Ureter (tissue), 1 donor: ENCODE data around the gene MRPS17. TPM values are rescaled to one million over a fixed set of nuclear protein-coding genes. Genes with fewer than 3 reads are reported as not detected.
"Not testable (repeated sequence)": the region's sequence is repeated elsewhere in the genome, so short reads cannot be mapped to it uniquely, and the experiment has no call there.

ENCODE experiments used
- DNase-seq: peaks from one replicate; pipeline ENCODE4 v3.0.0-alpha.2; 2020; ENCODE audit warnings: low spot score
- total RNA-seq: library from RNA; stranded (reverse); gene quantifications from one replicate; pipeline ENCODE4 v1.2.4, GENCODE V29; 2023
- donor health status: DM: yes; HTN: yes; CAD: no.

The MRPS17 gene
- 13.1 TPM for total RNA-seq

DNA sequence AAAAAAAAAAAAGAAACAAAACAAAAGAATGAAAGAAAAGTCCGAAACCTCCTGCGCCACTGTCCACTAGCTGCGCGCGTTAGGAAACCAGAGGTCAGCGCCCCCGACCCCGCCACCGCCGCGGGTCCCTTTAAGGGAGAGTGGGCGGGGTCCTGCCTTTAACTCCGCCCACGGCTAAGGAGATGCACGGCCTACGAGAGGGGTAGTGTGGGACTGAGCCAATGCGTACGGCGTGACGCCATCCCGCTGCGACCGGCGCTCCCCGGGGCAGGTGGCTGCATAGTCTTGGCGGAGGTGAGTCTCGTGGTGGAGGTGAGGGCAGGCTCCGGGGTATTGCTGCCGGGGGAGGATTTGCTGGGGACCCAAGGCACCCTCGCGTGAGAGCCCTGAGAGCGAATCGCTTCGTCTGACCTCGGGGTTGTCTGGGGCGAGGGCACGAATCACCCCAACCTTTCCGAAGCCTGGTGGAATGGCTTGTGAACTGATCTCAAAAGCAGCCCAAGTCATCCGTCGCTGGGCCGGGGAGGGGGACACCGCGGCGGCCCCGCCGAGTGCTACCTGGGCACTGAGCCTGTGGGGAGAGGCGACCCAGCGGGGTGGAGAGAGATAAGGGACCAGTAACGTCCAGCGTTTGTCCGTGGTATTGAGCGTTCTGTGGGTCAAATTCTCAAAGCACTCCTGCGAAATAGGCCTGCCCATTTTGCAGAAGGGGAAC lies at the start of gene MRPS17:
MRPS17 (plus strand) TSS at position 241 of the 715 bp plus-strand sequence. CDS start 1,319 bp downstream, outside the sequence.
- peak; percentile 93 for DNase-seq

DNA sequence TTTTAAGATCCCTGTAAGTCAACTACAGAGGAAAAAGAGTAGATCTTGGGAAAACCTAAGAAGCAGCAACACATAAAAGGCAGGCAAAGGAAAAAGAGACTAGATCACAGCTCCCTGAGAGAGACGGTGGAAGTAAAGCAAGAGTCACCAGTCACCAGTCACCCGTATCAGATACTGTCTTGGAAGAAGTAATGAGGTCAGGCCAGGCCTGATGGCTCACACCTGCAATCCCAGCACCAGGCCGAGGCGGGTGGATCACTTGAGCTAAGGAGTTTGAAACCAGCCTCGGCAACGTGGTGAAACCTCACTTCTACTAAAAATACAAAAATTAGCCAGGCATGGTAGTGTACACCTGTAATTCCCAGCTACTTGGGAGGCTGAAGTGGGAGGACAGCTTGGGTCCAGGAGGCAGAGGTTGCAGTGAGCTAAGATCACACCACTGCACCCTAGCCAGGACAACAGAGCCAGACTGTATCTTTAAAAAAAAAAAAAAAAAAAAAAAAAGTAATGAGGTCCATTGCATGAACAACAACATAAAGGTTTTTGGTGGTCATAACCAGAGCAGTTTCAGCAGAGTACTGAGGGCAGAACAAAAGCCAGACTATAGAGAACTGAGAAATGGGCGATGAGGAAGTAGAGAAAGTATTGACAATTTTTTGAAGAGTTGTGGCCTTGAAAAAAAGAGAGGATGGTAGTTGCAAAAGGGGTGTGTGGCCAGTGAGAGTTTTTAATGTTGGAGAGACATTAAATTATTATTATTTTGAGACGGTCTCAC lies 47.5 kb upstream of the MRPS17 start:
- DNase-seq = no peak

DNA sequence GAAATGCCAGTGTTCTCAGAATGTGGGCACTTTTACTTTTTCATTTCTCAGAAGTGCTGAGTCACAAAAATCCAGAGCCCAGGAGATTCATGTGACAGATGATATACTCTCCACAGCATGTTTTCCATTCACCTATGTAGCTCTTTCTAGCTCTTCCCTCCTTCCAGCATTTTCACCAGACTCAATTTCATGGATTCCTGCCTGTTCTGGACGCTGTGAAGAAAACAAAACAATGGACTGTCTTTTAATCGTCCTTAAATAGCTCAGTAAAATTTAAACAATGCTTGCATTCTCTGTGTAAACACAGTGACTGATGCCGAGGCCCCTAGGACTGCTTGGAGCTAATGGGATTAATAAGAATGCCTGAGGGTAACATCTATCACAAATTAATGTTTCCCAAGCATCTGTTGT lies 38.9 kb upstream of the MRPS17 start:
- DNase-seq = no peak

DNA sequence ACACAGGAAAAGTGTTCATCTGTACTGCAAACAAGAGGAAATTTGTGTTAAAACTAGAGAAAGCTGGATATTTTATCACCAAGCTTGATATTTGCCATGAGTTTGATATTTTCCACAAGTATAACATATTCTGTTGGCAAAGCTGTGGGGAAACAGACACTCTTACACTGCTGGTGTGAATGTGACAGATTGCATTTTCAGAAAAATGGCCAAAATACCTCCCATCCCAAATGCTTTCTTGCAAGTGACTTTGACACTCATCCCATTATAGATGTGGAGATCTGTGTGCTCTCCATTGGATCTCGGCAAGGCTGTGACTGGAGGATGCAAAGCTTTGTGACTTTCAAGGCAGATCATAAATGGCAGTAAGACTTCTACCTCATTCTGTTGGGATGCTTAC lies 33.9 kb upstream of the MRPS17 start:
- DNase-seq = no peak

DNA sequence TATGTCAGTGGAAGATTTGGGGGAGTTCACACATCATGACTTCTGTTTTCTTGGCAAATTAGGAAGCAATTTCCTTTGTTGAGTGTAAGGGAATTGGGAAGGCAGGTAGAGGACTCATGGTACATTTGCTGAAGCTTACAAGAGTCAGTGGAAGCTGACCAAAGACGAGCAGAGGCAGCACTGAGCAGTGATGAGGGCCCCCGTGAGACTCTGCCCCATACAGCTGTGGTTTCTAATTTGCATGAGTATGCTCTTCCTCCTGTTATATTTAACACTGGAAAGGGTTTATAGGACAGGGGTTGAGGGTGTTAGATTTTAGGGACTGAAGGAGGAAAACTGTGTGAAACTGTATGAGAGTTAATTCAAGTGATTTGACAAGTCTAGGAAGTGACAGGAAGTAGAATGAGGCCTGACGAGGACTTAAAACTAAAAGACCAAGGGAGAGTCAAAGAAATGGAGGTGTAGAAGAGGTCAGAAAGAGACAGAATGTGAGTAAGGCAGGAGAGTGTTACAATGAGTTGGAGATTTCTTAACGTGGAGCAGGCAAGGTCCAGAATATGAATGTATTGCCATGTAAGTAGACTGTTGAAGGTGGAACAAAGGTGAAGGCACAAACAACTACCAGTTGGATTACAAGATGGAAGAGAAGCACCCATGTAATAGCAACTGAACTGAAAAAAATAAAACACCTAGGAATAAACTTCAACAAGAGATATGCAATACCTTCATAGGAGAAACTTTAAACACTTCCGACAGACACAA lies 23.5 kb upstream of the MRPS17 start:
- no peak for DNase-seq

DNA sequence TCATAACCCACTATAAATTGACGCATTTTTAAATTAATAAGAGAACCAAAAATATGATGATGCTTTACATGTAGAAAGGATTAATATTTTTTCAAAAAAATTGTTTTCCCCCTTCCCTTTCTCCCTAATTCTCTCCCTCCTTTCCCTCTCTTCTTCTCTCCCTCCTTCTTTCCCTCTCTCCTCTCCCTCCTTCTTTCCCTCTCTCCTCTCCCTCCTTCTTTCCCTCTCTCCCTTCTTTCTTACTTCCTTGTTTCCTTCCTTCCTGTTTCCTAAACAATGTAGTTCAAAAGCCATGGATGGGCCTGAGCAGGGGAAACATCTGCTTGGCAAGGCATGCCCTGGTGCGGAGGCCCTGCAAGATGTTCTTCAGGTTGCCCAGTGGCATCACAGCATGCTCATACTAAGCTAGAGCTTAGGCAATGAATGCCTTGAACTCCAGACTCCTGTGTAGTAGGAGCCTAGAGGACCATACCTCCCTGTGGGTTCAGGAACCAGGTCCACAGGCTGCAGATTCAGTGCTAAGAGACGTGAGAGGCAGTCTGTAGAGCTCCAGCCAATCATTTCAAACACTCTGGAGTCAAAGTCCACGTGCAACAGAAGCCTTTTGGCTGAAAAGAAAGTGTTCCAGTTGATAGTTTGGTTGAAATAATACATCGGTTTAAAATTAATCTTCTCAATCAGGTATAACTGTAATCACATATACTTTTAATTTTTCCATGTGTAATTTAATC lies 20.1 kb upstream of the MRPS17 start:
- DNase-seq = no peak

DNA sequence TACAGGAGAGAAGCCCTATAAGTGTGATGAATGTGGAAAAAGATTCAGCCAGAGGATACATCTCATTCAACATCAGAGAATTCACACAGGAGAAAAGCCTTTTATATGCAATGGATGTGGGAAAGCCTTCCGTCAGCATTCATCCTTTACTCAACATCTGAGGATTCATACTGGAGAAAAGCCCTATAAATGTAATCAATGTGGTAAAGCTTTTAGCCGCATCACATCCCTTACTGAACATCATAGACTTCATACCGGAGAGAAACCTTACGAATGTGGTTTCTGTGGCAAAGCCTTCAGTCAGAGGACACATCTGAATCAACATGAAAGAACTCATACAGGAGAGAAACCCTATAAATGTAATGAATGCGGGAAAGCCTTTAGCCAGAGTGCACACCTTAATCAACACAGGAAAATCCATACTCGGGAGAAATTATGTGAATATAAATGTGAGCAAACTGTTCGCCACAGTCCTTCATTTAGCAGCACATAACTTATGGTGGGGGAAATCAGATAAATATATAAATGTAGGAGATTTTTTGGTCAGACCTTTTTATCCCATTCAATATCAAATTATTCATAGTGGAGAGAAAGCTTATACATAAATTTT lies 12.1 kb upstream of the MRPS17 start:
- DNase-seq = no peak

DNA sequence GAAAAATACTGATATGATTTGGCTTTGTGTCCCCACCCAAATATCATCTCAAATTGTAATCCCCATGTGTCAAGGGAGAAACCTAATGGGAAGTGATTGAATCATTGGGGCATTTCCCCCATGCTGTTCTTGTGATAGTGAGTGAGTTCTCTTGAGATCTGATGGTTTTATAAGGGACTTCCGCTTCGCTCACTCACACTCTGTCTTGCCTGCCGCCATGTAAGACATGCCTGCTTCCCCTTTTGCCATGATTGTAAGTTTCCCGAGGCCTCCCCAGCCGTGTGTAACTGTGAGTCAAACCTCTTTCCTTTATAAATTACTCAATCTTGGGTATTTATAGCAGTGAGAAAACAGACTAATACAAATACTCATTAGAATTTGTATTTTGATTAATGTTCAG lies 5.1 kb upstream of the MRPS17 start:
- DNase-seq = no peak

DNA sequence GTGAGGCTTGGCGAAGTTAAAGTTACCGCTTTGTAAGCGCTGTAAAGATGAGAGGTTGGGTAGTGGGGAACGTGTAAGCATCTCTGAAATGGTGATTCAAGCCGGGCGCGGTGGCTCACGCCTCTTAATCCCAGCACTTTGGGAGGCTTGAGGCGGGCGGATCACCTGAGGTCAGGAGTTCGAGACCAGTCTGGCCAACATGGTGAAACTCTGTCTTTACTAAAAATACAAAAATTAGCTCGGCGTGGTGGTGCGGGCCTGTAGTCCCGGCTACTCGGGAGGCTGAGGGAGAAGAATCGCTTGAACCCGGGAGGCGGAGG lies 635 bp downstream of the MRPS17 start:
- DNase-seq = not testable (repeated sequence)

DNA sequence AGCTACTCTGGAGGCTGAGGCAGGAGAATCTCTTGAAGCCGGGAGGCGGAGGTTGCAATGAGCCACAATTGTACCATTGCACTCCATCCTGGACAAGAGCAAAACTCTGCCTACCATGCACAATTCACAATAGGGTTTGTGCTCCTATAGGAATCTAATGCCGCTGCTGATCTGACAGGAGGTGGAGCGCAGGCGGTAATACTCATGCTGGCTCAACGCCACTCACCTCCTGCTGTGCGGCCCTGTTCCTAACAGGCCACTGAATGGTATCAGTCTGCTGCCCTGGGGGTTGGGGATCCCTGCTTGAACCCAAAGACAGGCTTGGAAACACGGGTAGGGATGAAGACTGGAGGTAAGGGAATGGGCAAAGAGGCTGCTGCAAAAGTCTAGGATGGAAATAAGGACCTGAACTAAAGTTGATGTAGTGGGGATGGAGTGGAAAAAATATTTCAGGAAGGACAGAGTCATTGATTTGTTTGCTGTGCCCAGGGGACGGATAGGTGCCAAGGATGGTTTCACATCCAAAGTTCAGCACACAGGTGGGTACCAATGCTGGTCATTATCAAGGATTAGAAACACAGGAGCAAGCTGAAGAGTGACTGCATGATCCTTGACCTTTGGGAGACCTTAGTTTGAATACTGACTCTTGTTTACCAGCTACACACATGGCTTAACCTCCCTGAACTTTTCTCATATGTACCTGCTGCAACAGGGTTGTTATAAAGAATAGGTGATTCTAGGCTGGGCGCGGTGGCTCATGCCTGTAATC lies 2.2 kb downstream of the MRPS17 start:
- DNase-seq = no peak

DNA sequence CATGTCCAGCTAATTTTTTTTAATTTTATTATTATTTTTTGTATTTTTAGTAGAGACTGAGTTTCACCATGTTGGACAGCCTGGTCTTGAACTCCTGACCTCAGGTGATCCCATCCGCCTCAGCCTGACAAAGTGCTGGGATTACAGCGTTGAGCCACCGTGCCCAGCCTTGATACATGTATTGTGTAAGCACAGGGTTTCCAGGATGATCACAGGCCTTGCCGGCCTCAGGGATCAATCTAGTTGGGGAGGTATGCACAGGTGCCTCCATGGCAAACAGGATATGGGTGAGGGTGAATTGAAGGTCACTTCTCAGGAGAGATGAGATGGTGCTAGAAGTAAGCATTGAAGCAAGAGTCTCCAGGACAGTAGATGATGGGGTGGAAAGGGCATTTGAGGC lies 5.5 kb downstream of the MRPS17 start:
- DNase-seq = no peak

DNA sequence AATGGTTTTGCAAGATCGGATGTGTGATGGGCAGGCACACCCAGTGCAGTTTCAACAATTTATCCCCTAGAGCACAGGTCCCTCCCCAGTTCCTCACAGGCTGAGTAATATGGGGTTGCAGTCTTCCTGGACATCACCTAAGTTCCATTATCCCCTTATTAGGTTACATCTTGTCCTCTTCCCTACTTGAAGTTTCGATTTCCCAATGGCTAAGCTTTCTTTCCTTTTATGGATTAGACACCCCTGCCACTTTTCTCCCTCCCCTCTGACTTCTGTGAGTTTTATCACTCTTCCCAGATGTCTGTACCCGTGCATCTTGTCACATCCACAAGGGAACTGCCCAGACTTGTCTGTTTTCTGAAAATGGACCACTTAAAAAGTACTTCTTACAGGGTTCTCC lies 10.3 kb downstream of the MRPS17 start:
- no peak for DNase-seq

DNA sequence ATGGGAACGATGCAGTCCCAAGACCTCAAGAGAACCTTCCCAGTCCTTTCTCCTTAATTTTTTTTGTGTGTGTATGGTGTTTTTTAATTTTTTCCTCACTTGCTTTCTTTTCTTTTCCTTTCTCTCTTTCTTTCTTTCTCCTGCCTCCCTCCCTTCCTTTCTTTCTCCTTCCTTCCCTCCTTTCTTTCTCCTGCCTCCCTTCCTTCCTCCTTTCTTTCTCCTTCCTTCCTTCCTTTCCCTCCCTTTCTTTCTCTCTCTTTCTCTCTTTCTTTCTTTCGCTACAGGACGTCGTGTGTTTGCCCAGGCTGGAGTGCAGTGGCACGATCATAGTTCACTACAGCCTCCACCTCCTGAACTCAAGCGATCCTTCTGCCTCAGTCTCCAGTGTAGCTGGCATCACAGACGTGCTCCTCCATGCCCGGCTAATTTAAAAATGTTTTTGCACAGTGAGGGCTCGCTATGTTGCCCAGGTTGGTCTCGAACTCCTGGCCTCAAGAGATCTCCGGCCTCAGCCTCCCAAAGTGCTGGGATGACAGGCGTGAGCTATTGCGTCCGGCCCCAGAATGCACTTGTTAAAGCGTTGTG lies 12.0 kb downstream of the MRPS17 start:
- DNase-seq = no peak

DNA sequence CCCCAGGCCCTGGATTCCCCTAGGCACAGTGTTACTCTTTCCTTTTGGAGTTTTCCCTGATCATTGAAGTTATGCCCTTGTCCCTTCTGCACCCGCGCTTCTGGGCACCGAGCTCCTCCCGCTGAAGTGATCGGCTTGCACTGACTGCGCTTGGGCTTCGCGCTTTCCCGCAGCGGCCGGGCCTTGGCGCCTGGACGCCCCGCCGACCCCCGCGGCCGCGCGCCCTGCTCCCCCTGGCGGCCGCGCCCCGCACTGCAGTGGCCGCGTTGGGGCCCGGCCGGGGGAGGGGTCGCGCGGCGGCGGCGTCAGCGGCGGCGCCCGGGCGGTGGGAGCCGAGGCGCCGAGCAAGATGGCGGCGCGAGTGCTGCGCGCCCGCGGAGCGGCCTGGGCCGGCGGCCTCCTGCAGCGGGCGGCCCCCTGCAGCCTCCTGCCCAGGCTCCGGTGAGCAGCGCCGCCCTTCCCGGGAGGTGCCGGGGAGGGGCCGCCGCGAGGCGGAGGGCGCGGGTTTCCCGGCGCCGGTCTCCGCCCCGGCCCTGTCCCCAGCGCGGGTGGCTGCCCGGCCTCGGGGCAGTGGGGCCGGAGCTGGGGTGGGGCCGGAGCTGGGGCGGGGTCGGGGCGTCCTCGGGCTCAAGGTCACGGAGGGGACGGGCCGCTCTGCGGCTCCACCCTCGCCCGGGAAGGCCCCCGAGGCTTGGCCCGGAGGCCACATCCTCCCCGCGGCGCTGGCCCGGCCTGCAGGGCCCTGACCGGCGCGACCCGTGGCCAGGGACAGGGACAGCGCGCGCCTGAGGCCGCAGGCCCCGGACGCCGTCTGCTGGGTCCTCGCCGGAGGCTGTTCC lies 12.8 kb downstream of the MRPS17 start, which contains the start of gene NIPSNAP2:
NIPSNAP2 (plus strand) TSS at position 325 of the 839 bp plus-strand sequence; CDS start at position 350, 25 bp downstream.
- peak; percentile 72 for DNase-seq

DNA sequence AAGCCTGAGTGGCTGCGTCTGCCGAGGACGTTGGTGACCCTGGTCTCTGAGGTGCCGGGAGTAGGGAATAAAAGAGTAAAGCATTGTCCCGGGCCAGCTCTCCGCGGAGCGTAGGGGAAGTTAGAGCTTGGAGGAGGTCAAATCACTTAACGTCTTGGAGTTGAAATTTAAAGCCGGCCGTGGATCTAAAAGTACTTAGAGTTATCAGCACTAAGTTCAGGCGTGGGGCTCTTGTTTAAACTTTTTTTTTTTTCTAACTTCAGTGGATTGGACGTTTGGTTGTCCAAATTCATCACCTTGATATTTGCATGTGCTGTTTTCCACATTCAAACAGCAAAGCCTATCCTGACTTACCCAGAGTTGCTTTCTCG lies 13.4 kb downstream of the MRPS17 start:
- DNase-seq = no peak

DNA sequence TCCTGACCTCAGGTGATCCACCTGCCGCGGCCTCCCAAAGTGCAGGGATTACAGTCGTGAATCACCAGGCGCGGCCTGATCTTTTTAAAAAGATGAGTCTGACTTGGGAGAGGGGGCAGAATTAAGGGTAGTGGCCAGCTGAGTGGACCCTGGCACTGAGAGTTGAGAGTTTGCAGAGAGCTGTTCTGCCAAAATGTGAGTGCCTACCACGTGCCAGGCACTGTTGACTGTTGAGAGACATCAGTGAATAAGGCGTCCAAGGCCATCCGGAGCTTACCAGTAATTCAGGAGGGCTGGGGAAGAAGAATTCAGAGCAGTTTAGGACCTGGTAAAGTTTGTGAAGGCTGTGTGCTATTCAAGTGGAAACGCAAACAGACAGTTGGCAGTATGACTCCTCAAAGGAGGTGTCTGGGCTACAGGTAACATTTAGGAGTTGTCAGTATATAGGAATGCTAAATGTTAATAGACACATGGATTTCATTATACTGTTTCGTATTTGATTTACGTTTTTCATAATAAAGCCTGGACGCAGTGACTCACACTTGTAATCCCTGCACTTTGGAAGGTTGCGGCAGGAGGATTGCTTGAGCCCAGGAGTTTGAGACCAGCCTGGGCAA lies 14.2 kb downstream of the MRPS17 start:
- no peak for DNase-seq

DNA sequence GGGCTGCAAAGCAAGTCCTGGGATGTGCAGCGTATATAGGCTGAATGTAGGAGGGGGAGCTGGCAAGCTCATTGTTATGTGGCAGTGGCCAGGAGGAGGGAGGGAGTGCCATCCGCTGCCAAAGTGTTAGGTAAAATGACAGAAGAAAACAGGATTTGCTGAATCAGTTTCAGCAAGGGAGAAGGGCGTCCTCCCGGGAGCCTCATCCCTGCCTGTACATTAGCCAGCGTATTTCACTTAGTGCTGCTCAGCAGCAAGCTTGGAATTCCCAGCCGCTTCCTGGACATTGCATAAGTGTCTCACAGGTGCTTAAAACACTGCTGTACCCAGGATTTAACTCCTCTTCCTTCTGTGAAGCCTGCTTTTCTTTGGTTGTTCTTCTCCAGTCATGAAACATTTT lies 15.2 kb downstream of the MRPS17 start:
- no peak for DNase-seq

DNA sequence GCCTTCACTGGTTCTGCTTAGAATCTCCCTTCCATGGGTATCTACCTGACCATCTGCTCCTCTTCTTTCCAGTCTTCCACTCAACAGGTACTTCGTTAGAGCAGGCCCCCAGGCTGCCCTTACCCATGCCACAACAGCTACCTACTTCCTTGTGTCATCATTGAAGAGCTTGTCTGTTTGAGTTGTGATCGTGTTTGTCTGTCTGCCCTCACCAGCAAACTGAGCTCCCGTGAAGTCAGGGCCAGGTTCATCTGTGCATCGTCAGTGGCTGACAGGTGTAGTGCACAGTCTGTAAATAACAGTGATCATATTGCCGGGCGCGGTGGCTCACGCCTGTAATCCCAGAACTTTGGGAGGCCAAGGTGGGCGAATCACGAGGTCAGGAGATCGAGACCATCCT lies 17.7 kb downstream of the MRPS17 start:
- no peak for DNase-seq

DNA sequence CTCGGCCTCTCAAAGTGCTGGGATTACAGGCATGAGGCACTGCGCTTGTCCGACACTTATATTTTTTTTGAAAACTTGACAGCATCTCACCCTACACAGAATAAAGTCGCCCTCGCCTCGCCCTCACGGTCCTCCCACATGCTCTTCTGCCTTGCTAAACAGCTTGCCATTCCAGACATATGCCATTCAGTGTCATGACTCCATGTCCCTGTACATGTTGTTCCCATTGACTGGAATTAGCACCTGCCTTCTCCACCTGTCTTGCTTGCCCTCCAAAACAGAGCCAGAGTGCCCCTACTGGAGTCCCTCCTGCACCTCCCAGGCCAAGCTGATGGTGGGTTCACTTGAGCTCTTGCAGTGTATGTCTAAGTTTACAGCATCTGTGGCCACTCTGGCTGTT lies 18.9 kb downstream of the MRPS17 start:
- no peak for DNase-seq
